Measurements from ENCODE around the gene ATXN10. TPM values are rescaled to one million over a fixed set of nuclear protein-coding genes. Genes with fewer than 3 reads are reported as not detected.

The ATXN10 gene
- total and polyA plus RNA-seq, 2 of the 13 experiments (the other 11 are each of a cell fraction or from before 2014, with no cell fraction given), result 60.1 to 194 TPM

- TF ChIP-seq, protein P1, sequence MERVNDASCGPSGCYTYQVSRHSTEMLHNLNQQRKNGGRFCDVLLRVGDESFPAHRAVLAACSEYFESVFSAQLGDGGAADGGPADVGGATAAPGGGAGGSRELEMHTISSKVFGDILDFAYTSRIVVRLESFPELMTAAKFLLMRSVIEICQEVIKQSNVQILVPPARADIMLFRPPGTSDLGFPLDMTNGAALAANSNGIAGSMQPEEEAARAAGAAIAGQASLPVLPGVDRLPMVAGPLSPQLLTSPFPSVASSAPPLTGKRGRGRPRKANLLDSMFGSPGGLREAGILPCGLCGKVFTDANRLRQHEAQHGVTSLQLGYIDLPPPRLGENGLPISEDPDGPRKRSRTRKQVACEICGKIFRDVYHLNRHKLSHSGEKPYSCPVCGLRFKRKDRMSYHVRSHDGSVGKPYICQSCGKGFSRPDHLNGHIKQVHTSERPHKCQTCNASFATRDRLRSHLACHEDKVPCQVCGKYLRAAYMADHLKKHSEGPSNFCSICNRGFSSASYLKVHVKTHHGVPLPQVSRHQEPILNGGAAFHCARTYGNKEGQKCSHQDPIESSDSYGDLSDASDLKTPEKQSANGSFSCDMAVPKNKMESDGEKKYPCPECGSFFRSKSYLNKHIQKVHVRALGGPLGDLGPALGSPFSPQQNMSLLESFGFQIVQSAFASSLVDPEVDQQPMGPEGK (CRISPR knock-in tag; IDR thresholded peaks at IDR 0.05), result peak; percentile 85
- TF ChIP-seq MAZ (IDR thresholded peaks at IDR 0.05; ENCODE audit: borderline replicate concordance, low read depth, low read length), result no peak
- TF ChIP-seq MAZ (CRISPR knock-in tag; IDR thresholded peaks at IDR 0.05; ENCODE audit: low read depth), result peak; percentile 76; the same call in 1 of the 2 replicates
- peak; percentile 81; the same call in 1 of the 2 replicates for TF ChIP-seq ZNF350 (CRISPR knock-in tag; IDR thresholded peaks at IDR 0.05; ENCODE audit: borderline replicate concordance, low read depth)
- no peak for TF ChIP-seq ZNF550 (CRISPR knock-in tag; IDR thresholded peaks at IDR 0.05; ENCODE audit: borderline replicate concordance)
- no peak for TF ChIP-seq GABPA (IDR thresholded peaks at IDR 0.05; ENCODE audit: low read depth, low read length)
- peak; percentile 82 for TF ChIP-seq GABPA (CRISPR knock-in tag; IDR thresholded peaks at IDR 0.05; ENCODE audit: low read depth)
- TF ChIP-seq YEATS2 (CRISPR knock-in tag; IDR thresholded peaks at IDR 0.05; ENCODE audit: borderline replicate concordance), result peak; percentile 80; the same call in 1 of the 2 replicates
- TF ChIP-seq, protein P2, sequence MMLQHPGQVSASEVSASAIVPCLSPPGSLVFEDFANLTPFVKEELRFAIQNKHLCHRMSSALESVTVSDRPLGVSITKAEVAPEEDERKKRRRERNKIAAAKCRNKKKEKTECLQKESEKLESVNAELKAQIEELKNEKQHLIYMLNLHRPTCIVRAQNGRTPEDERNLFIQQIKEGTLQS (CRISPR knock-in tag; IDR thresholded peaks at IDR 0.05), result peak; percentile 67; the same call in 1 of the 2 replicates
- peak; percentile 90; the same call in 1 of the 2 replicates for TF ChIP-seq KDM4B (CRISPR knock-in tag; IDR thresholded peaks at IDR 0.05)
- TF ChIP-seq, protein P3, sequence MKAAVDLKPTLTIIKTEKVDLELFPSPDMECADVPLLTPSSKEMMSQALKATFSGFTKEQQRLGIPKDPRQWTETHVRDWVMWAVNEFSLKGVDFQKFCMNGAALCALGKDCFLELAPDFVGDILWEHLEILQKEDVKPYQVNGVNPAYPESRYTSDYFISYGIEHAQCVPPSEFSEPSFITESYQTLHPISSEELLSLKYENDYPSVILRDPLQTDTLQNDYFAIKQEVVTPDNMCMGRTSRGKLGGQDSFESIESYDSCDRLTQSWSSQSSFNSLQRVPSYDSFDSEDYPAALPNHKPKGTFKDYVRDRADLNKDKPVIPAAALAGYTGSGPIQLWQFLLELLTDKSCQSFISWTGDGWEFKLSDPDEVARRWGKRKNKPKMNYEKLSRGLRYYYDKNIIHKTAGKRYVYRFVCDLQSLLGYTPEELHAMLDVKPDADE (CRISPR knock-in tag; IDR thresholded peaks at IDR 0.05), result no peak
- TF ChIP-seq ZNF207 (IDR thresholded peaks at IDR 0.05; ENCODE audit: borderline replicate concordance), result no peak
- TF ChIP-seq HNRNPH1 (optimal IDR thresholded peaks at IDR 0.05; ENCODE audit: low read depth, low read length), result no peak
- no peak; the same call in 1 of the 2 replicates for TF ChIP-seq SALL2 (CRISPR knock-in tag; IDR thresholded peaks at IDR 0.05)
- no peak for TF ChIP-seq SRY (CRISPR knock-in tag; IDR thresholded peaks at IDR 0.05)
- TF ChIP-seq SYNCRIP (IDR thresholded peaks at IDR 0.05; ENCODE audit: insufficient read depth, low read depth, low read length), result no peak
- TF ChIP-seq USF2 (IDR thresholded peaks at IDR 0.05; ENCODE audit: low read depth, low read length), result no peak
- no peak for TF ChIP-seq USF2 (CRISPR knock-in tag; IDR thresholded peaks at IDR 0.05; ENCODE audit: borderline replicate concordance)
- TF ChIP-seq NFATC3 (CRISPR knock-in tag; IDR thresholded peaks at IDR 0.05), result no peak
- peak; percentile 92 for TF ChIP-seq ZBTB20 (CRISPR knock-in tag; IDR thresholded peaks at IDR 0.05; ENCODE audit: borderline replicate concordance, low read depth)
- no peak for TF ChIP-seq ZNF773 (CRISPR knock-in tag; IDR thresholded peaks at IDR 0.05; ENCODE audit: borderline replicate concordance)
- no peak for TF ChIP-seq ZNF282 (IDR thresholded peaks at IDR 0.05; ENCODE audit: partially characterized antibody)
These were observed 71.3 kb downstream of the ATXN10 start (continued) for GRCh38 chr22:45742866-45743450.

All from HepG2 (cell line).